Measurements from ENCODE around the gene PBRM1. TPM values are rescaled to one million over a fixed set of nuclear protein-coding genes. Genes with fewer than 3 reads are reported as not detected.

PBRM1 gene
- total and polyA plus RNA-seq, 2 experiments from 2014 or later = 57.5 to 72.5 TPM

GRCh38 chr3:52546111-52546901 lies 139.4 kb downstream of the PBRM1 start:
- Mint-ChIP-seq H3K4me3 (no peak overlapping the region), H3K36me3 (ENCODE audit: low read depth) (peaks cover 25% of the 10 kb centered on the region; the same call in 2 of the 3 replicates), H3K4me1 (no peaks in the 10 kb centered on the region; the same call in 2 of the 3 replicates), H3K27ac (no peak overlapping the region), H3K27me3 (ENCODE audit: insufficient read depth, low read depth, poor library complexity) (no peaks in the 10 kb centered on the region), H3K9me3 (no peaks in the 10 kb centered on the region)
- ATAC-seq (no peak), DNase-seq (ENCODE audit: low spot score) (no peak)
- Histone ChIP-seq H4K20me1 (replicated peaks; ENCODE audit: insufficient read depth) (peaks cover 21% of the 10 kb centered on the region), H3F3A (replicated peaks; ENCODE audit: low read depth) (no peaks in the 10 kb centered on the region; the same call in 1 of the 2 replicates), H3K27ac (ENCODE audit: low read depth) (no peak overlapping the region), H3K4me2 (no peak overlapping the region), H3K9me2 (ENCODE audit: insufficient read depth) (no peaks in the 10 kb centered on the region), H2AFZ (no peak overlapping the region), H3K4me1 (ENCODE audit: insufficient read depth) (no peaks in the 10 kb centered on the region), H3K27me3 (ENCODE audit: insufficient read depth) (no peaks in the 10 kb centered on the region), H3K4me3 (no peak overlapping the region), H3K36me3 (ENCODE audit: insufficient read depth) (peaks cover 15% of the 10 kb centered on the region; the same call in 1 of the 2 replicates), H3K79me2 (replicated peaks; ENCODE audit: insufficient read depth) (no peaks in the 10 kb centered on the region)
- TF ChIP-seq CREB1 (CRISPR knock-in tag; IDR thresholded peaks at IDR 0.05; ENCODE audit: low read depth) (no peak), EZH2 (IDR thresholded peaks at IDR 0.05; ENCODE audit: low read depth, unreplicated experiment) (no peak), STAT1 (IDR thresholded peaks at IDR 0.05; ENCODE audit: unreplicated experiment) (no peak), ZNF114 (CRISPR knock-in tag; IDR thresholded peaks at IDR 0.05) (no peak), EZH2phosphoT487 (IDR thresholded peaks at IDR 0.05; ENCODE audit: unreplicated experiment) (no peak), ETS1 (IDR thresholded peaks at IDR 0.05) (no peak), POLR2AphosphoS5 (IDR thresholded peaks at IDR 0.05; ENCODE audit: low read depth) (no peak), JUNB (IDR thresholded peaks at IDR 0.05; ENCODE audit: unreplicated experiment) (no peak), ZNF462 (CRISPR knock-in tag; IDR thresholded peaks at IDR 0.05) (no peak)

All from GM23338 (cell line).